ENCODE results near the gene LAYN.

DNA sequence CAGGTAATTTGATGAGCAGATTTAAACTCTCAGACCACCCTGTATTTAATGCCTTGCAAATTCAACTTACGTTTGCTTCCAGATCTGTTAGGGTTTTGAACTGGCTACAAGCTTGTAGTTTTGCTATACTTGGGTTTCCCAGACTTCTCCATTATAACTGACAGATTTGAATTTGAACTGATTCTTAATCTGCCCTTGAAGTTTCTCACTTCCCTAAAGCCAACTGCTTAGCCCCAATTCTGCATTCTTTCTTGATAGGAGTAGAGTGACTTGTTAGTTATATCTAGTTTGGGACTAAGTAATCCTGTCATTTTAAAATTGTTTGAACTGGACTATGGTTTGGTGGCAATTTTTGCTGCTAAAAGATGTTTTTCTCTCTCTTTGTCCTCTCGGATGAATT lies 9.7 kb downstream of the LAYN start:
- no peak for TF ChIP-seq EZH2 (IDR thresholded peaks at IDR 0.05; ENCODE audit: insufficient read depth, poor library complexity, severe bottlenecking)
- TF ChIP-seq EZH2phosphoT487 (IDR thresholded peaks at IDR 0.05; ENCODE audit: insufficient read depth, low read depth), result no peak
